Smooth muscle cell (in vitro differentiated cells): ENCODE results near the gene UBE2M. TPM values are rescaled to one million over a fixed set of nuclear protein-coding genes. Genes with fewer than 3 reads are reported as not detected.
"Not testable (repeated sequence)": the region's sequence is repeated elsewhere in the genome, so short reads cannot be mapped to it uniquely, and the experiment has no call there.

Source experiments
- DNase-seq: peaks from one replicate; lab custom pipeline; 2025; ENCODE audit not compliant: unreplicated experiment; lab: John Stamatoyannopoulos, UW
- H2AFZ ChIP-seq: fragments of 200-600 bp; sonication (generic); 2 replicates; pipeline ENCODE4 v1.6.0; 2016; ENCODE audit warnings: antibody characterized with exemption, low read depth, mild to moderate bottlenecking
- H3F3A ChIP-seq: fragments of 200-600 bp; sonication (generic); 2 replicates; pipeline ENCODE4 v1.6.0; 2017; ENCODE audit warnings: antibody characterized with exemption, low read depth
- H3K27ac ChIP-seq: fragments of 200-600 bp; sonication (generic); 2 replicates; pipeline ENCODE4 v1.5.1; 2016; ENCODE audit warnings: low read depth, mild to moderate bottlenecking
- H3K27me3 ChIP-seq: fragments of 200-600 bp; sonication (generic); 2 replicates; pipeline ENCODE4 v1.6.1; 2016; ENCODE audit warnings: low read depth, mild to moderate bottlenecking
- H3K36me3 ChIP-seq: fragments of 200-600 bp; sonication (generic); 2 replicates; pipeline ENCODE4 v1.5.1; 2016; ENCODE audit warnings: low read depth
- H3K4me1 ChIP-seq: fragments of 200-600 bp; sonication (generic); 2 replicates; pipeline ENCODE4 v1.5.1; 2016; ENCODE audit warnings: low read depth
- H3K4me2 ChIP-seq: fragments of 200-600 bp; sonication (generic); 2 replicates; pipeline ENCODE4 v1.6.0; 2016; ENCODE audit warnings: mild to moderate bottlenecking
- H3K4me3 ChIP-seq: fragments of 200-600 bp; sonication (generic); 2 replicates; pipeline ENCODE4 v1.5.1; 2016; ENCODE audit warnings: mild to moderate bottlenecking
- H3K79me2 ChIP-seq: fragments of 200-600 bp; sonication (generic); 2 replicates; pipeline ENCODE4 v1.6.0; 2016; ENCODE audit warnings: low read depth, mild to moderate bottlenecking
- H3K9ac ChIP-seq: fragments of 200-600 bp; sonication (generic); 2 replicates; pipeline ENCODE4 v1.6.0; 2016; ENCODE audit warnings: low read depth
- H3K9me3 ChIP-seq: fragments of 200-600 bp; sonication (generic); replicated peaks from 2 replicates; pipeline ENCODE4 v1.5.1; 2016; ENCODE audit warnings: low read depth
- H4K20me1 ChIP-seq: fragments of 200-600 bp; sonication (generic); 2 replicates; pipeline ENCODE4 v1.6.0; 2016; ENCODE audit warnings: low read depth
- WGBS: methylation state at CpG from one replicate; pipeline ENCODE4 v1.1.7; 2016; ENCODE audit warnings: low lambda C conversion rate; 5-methylcytosine and 5-hydroxymethylcytosine counted together
- polyA plus RNA-seq: library from polyadenylated mRNA; unstranded; fragments of >200 nt; fragmentation: Nextera tagmentation; extraction: Ambion mirVana; gene quantifications from 2 replicates; pipeline ENCODE4 v1.2.1, GENCODE V29; 2016
- total RNA-seq: library from RNA; depleted of rRNA; stranded (reverse); fragments of >200 nt; gene quantifications from 2 replicates; pipeline ENCODE4 v1.2.3, GENCODE V29; 2014
- TF ChIP-seq, protein P1 (sequence below): fragments of 200-600 bp; sonication (generic); IDR thresholded peaks from 2 replicates; pipeline ENCODE4 v1.5.1; 2017; ENCODE audit warnings: borderline replicate concordance, mild to moderate bottlenecking, antibody characterized with exemption; ENCODE audit not compliant: insufficient read depth, poor library complexity, severe bottlenecking

UBE2M gene
- total and polyA plus RNA-seq, 2 experiments from 2014 or later, result 45.9 to 118 TPM

DNA sequence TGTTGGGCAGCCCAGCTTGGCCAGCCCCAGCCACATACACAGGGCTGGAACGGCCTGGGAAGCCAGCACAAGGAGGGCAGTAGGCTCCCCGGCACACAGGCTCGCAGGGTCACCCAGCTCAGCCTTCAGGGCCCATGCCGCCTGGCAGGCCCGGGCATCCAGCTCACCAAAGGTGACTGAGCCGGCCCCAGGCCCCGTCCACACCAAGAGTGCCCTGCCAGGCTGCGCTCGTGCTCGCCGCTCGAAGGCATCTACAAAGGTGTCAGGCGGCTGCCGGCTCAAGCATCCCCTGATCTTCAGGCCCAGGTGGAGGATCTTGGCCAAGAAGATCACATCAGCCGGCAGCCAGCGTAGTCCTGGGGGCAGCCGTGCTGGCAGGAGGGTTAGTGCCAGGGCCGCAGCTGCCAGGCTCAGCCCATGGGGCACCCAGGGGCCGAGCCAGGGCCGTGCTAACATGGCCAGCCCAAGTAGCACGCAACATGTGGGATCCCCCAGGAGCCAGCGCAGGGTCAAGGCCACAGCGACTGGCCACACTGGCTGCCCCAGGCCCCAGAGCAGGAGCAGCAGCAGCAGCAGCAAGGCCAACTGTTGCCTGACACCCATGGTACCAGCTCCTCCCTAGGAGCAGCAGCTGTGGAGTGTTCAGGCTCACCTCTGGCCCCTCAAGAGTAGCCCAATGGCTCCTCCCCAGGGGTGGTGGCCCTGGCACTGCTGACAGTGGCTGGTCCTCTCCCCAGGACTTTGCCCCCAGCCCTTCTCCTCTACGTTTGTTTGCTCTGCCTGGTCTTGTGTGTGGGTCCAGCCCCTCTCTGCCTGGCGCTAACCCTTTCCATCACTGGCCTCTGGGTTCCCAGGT is 46.8 kb downstream of the UBE2M start, which contains the start of gene SLC27A5:
TSS of gene SLC27A5 (minus strand) at position 640 of the 856 bp plus-strand sequence. CDS start at position 603, 37 bp downstream.
- TF ChIP-seq, protein P1, sequence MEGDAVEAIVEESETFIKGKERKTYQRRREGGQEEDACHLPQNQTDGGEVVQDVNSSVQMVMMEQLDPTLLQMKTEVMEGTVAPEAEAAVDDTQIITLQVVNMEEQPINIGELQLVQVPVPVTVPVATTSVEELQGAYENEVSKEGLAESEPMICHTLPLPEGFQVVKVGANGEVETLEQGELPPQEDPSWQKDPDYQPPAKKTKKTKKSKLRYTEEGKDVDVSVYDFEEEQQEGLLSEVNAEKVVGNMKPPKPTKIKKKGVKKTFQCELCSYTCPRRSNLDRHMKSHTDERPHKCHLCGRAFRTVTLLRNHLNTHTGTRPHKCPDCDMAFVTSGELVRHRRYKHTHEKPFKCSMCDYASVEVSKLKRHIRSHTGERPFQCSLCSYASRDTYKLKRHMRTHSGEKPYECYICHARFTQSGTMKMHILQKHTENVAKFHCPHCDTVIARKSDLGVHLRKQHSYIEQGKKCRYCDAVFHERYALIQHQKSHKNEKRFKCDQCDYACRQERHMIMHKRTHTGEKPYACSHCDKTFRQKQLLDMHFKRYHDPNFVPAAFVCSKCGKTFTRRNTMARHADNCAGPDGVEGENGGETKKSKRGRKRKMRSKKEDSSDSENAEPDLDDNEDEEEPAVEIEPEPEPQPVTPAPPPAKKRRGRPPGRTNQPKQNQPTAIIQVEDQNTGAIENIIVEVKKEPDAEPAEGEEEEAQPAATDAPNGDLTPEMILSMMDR, result no peak
- Histone ChIP-seq H3K4me1 (no peaks in the 10 kb centered on the region), H4K20me1 (no peaks in the 10 kb centered on the region), H3K27me3 (no peaks in the 10 kb centered on the region), H3F3A (no peaks in the 10 kb centered on the region), H3K9ac (no peak within 1 kb of the TSS), H3K36me3 (no peaks in the 10 kb centered on the region), H3K79me2 (peaks cover 23% of the 10 kb centered on the region), H3K27ac (no peak within 1 kb of the TSS), H2AFZ (no peak within 1 kb of the TSS), H3K4me3 (no peak within 1 kb of the TSS), H3K9me3 (no peaks in the 10 kb centered on the region), H3K4me2 (no peak within 1 kb of the TSS)
- WGBS, result 96% methylated on average over 22 of the region's 25 CpGs
- no peak for DNase-seq

DNA sequence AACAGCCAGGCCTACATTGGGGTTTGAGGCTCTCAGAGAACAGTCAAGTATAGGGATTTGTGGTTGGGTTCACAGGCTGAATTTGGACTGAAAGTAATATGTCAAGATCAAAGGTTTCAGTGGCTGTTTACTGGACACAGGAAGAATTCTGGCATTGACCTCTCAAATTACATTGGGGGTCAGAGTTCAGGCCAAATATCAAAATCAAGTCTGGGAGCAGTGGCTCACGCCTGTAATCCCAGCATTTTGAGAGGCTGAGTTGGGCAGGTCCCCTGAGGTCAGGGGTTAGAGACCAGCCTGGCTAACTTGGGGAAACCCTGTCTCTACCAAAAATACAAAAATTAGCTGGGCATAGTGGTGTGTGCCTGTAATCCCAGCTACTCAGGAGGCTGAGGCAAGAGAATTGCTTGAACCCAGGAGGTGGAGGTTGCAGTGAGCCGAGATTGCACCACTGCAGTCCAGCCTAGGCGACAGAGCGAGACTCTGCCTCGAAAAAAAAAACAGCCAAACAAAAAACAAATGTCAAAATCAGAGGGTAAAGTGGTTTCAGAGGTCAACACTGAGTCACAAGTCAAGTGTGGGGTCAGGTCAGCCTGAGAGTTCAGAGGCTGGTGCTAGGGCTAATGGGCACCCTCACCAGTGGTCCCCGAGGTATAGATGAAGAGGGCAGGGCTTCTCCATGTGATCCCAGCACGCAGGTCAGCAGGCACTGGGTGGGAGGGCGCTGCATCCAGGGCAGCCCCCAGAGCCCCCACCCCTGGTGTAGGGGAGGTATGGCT is 48.1 kb downstream of the UBE2M start:
- Histone ChIP-seq H3K4me1 (no peaks in the 10 kb centered on the region), H3K9me3 (no peaks in the 10 kb centered on the region), H4K20me1 (no peaks in the 10 kb centered on the region), H3K4me2 (no peak overlapping the region), H3K9ac (no peak overlapping the region), H2AFZ (no peak overlapping the region), H3K4me3 (no peak overlapping the region), H3K27me3 (no peaks in the 10 kb centered on the region), H3K36me3 (no peaks in the 10 kb centered on the region), H3K27ac (no peak overlapping the region), H3F3A (no peaks in the 10 kb centered on the region), H3K79me2 (peaks cover 10% of the 10 kb centered on the region)
- no peak for DNase-seq
- TF ChIP-seq, protein P1, result no peak
- 90% methylated on average over 8 of the region's 8 CpGs for WGBS

DNA sequence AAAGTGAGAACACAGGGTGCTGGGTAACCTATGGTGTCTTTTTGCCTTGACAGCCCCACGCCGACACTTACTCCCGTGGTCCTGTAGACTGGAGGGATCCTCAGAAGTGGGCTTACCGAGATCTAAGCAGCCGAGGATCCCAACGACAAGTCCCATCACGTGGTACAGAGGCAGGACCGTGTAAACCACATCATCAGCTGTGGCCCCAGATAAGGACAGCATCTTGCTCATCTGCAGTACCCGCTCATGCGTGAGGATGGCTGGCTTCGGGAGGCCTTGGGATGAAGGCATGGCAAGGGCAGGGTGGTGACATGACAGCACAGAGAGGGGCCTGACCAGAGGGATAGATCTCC is 48.7 kb downstream of the UBE2M start:
- TF ChIP-seq, protein P1, result no peak
- H3K79me2 ChIP-seq, result peaks cover 4% of the 10 kb centered on the region
- no peak overlapping the region for H2AFZ ChIP-seq
- H3K4me2 ChIP-seq, result no peak overlapping the region
- WGBS, result 90% methylated on average over 11 of the region's 11 CpGs
- DNase-seq, result no peak
- H3K4me3 ChIP-seq, result no peak overlapping the region
- H4K20me1 ChIP-seq, result no peaks in the 10 kb centered on the region
- H3K9ac ChIP-seq, result no peak overlapping the region
- H3K36me3 ChIP-seq, result no peaks in the 10 kb centered on the region
- no peak overlapping the region for H3K27ac ChIP-seq
- H3K27me3 ChIP-seq, result no peaks in the 10 kb centered on the region
- H3K9me3 ChIP-seq, result no peaks in the 10 kb centered on the region
- H3F3A ChIP-seq, result no peaks in the 10 kb centered on the region
- H3K4me1 ChIP-seq, result no peaks in the 10 kb centered on the region

DNA sequence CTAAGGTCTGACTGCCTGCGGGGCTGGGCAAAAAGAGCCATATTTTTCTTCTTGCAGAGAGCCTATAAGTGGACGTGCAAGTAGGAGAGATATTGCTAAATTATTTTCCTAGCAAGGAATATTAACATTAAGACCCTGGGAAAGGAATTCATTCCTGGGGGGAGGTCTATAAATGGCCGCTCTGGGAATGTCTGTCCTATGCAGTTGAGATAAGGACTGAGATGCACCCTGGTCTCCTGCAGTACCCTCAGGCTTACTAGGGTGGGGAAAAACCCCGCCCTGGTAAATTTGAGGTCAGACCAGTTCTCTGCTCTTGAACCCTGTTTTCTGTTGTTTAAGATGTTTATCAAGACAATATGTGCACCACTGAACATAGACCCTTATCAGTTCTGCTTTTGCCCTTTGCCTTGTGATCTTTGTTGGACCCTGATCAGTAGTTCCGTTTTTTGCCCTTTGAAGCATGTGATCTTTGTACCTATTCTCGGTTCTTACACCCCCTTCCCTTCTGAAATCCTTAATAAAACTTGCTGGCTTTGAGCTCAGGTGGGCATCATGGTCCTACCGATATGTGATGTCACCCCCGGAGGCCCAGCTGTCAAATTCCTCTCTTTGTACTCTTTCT is 50.7 kb downstream of the UBE2M start:
- H3K4me1 ChIP-seq, H2AFZ ChIP-seq: not testable (repeated sequence)
- 74% methylated on average over 8 of the region's 8 CpGs for WGBS

More for the DNA sequence above, 50.7 kb downstream of the UBE2M start:
- H3K79me2 ChIP-seq, H3K27me3 ChIP-seq, H3F3A ChIP-seq, H3K9me3 ChIP-seq, H3K4me3 ChIP-seq, H3K4me2 ChIP-seq, H4K20me1 ChIP-seq, H3K36me3 ChIP-seq, DNase-seq, H3K27ac ChIP-seq, H3K9ac ChIP-seq: not testable (repeated sequence)
